Endothelial cell (in vitro differentiated cells): ENCODE measurements around the gene ABL2. TPM values are rescaled to one million over a fixed set of nuclear protein-coding genes. Genes with fewer than 3 reads are reported as not detected.
"Not testable (repeated sequence)": the region's sequence is repeated elsewhere in the genome, so short reads cannot be mapped to it uniquely, and the experiment has no call there.

Experiments
- DNase-seq: peaks from one replicate; pipeline ENCODE4 v3.0.0; 2021; ENCODE audit warnings: low spot score
- H3K27ac Mint-ChIP-seq: one replicate; pipeline ENCODE4 v1.8.0; 2021; ENCODE audit warnings: mixed read lengths, inconsistent platforms; ENCODE audit not compliant: unreplicated experiment
- H3K27me3 Mint-ChIP-seq: one replicate; pipeline ENCODE4 v1.8.0; 2021; ENCODE audit warnings: mild to moderate bottlenecking, moderate library complexity, mixed read lengths, inconsistent platforms; ENCODE audit not compliant: unreplicated experiment
- H3K36me3 Mint-ChIP-seq: one replicate; pipeline ENCODE4 v1.8.0; 2021; ENCODE audit warnings: mild to moderate bottlenecking, low read depth, mixed read lengths, inconsistent platforms; ENCODE audit not compliant: unreplicated experiment
- H3K4me1 Mint-ChIP-seq: one replicate; pipeline ENCODE4 v1.8.0; 2021; ENCODE audit warnings: mild to moderate bottlenecking, mixed read lengths, inconsistent platforms; ENCODE audit not compliant: unreplicated experiment
- H3K4me3 Mint-ChIP-seq: one replicate; pipeline ENCODE4 v1.8.0; 2021; ENCODE audit warnings: mild to moderate bottlenecking, mixed read lengths, inconsistent platforms; ENCODE audit not compliant: unreplicated experiment
- H3K9me3 Mint-ChIP-seq: one replicate; pipeline ENCODE4 v1.8.0; 2021; ENCODE audit warnings: mixed read lengths, inconsistent platforms; ENCODE audit not compliant: unreplicated experiment
- CTCF ChIP-seq: fragments of 200-600 bp; sonication (generic); IDR thresholded peaks from one replicate; pipeline ENCODE4 v1.5.0; 2021; ENCODE audit warnings: antibody characterized with exemption; ENCODE audit not compliant: unreplicated experiment
- total RNA-seq: library from RNA; stranded (reverse); fragmentation: NEBNext Ultra II Directional; extraction: Animal tissue kit (Norgen Biotek cat#: 25700); gene quantifications from one replicate; pipeline ENCODE4 v1.2.1, GENCODE V29; 2021; ENCODE audit not compliant: unreplicated experiment

ABL2 gene
- total RNA-seq, 1 donor from 2014 or later: 160 TPM

GRCh38 chr1:179247923-179248322 lies 18.4 kb upstream of the ABL2 start:
- no peaks in the 10 kb centered on the region for H3K36me3 Mint-ChIP-seq
- no peak overlapping the region for H3K4me3 Mint-ChIP-seq
- no peak for TF ChIP-seq CTCF
- no peaks in the 10 kb centered on the region for H3K9me3 Mint-ChIP-seq
- DNase-seq: no peak
- H3K4me1 Mint-ChIP-seq: peaks cover 6% of the 10 kb centered on the region
- H3K27ac Mint-ChIP-seq: no peak overlapping the region
- peaks cover 2% of the 10 kb centered on the region for H3K27me3 Mint-ChIP-seq

- H3K9me3 Mint-ChIP-seq, H3K36me3 Mint-ChIP-seq, H3K27me3 Mint-ChIP-seq, H3K4me3 Mint-ChIP-seq, H3K27ac Mint-ChIP-seq, H3K4me1 Mint-ChIP-seq, DNase-seq: not testable (repeated sequence)
Measured at GRCh38 chr1:179245426-179245825, 15.9 kb upstream of the ABL2 start.

- no peak for TF ChIP-seq CTCF
- no peaks in the 10 kb centered on the region for H3K9me3 Mint-ChIP-seq
- no peak overlapping the region for H3K4me3 Mint-ChIP-seq
- H3K27ac Mint-ChIP-seq: no peak overlapping the region
- DNase-seq: no peak
- H3K27me3 Mint-ChIP-seq: no peaks in the 10 kb centered on the region
- no peaks in the 10 kb centered on the region for H3K4me1 Mint-ChIP-seq
- no peaks in the 10 kb centered on the region for H3K36me3 Mint-ChIP-seq
Measured at GRCh38 chr1:179241530-179242097, 12.1 kb upstream of the ABL2 start.

- no peak for DNase-seq
- TF ChIP-seq CTCF: no peak
- Mint-ChIP-seq H3K27me3 (no peaks in the 10 kb centered on the region), H3K9me3 (no peaks in the 10 kb centered on the region), H3K27ac (no peak overlapping the region), H3K4me1 (no peaks in the 10 kb centered on the region), H3K36me3 (no peaks in the 10 kb centered on the region), H3K4me3 (no peak overlapping the region)
Measured at GRCh38 chr1:179237222-179237621, 7.7 kb upstream of the ABL2 start.

- no peak for DNase-seq
- H3K27me3 Mint-ChIP-seq: no peaks in the 10 kb centered on the region
- H3K4me1 Mint-ChIP-seq: no peaks in the 10 kb centered on the region
- no peak overlapping the region for H3K4me3 Mint-ChIP-seq
- no peak for TF ChIP-seq CTCF
- no peaks in the 10 kb centered on the region for H3K36me3 Mint-ChIP-seq
- no peak overlapping the region for H3K27ac Mint-ChIP-seq
- no peaks in the 10 kb centered on the region for H3K9me3 Mint-ChIP-seq
Measured at GRCh38 chr1:179234863-179235262, 5.4 kb upstream of the ABL2 start.
